ENCODE results near the gene OAS3.

GRCh38 chr12:112930350-112930749, 7.9 kb upstream of the OAS3 start:
- TF ChIP-seq REST (IDR thresholded peaks at IDR 0.05; ENCODE audit: insufficient replicate concordance, low read depth) (no peak), CTCF (IDR thresholded peaks at IDR 0.05; ENCODE audit: insufficient read depth, low read length) (no peak), SPI1 (IDR thresholded peaks at IDR 0.05; ENCODE audit: borderline replicate concordance, low read depth) (no peak), POLR2AphosphoS5 (IDR thresholded peaks at IDR 0.05; ENCODE audit: low read depth) (no peak)

All from HL-60 (cell line).